ENCODE data around the gene UBE2E2.

- TF ChIP-seq GATA2 (IDR thresholded peaks at IDR 0.05; ENCODE audit: low read depth, low read length), result no peak
- no peak for TF ChIP-seq GATA3 (IDR thresholded peaks at IDR 0.05; ENCODE audit: low read depth, low read length)
Observed at GRCh38 chr3:23372285-23372684, 169.2 kb downstream of the UBE2E2 start.

Measured in SH-SY5Y (cell line).